Activated naive CD4-positive, alpha-beta T cell treated with anti-CD3 and anti-CD28 coated beads, Interleukin-2, amount 10 ng/mL, durations not matched to agents 7 days and 5 days (primary cell): ENCODE measurements around the gene ILDR2.
A peak's percentile ranks its signal among the peaks of the same experiment; 100 is the strongest.
"Not testable (repeated sequence)": the region's sequence is repeated elsewhere in the genome, so short reads cannot be mapped to it uniquely, and the experiment has no call there.

Experiments
- CTCF ChIA-PET: fragments of 350-600 bp; sonication (Branson Sonifier 250); formaldehyde crosslinking; loops from one replicate; lab custom pipeline; 2021; ENCODE audit warnings: antibody characterized with exemption; lab: Charles Lee
- DNase-seq: peaks from one replicate; pipeline ENCODE4 v3.0.0-alpha.2; 2020
- H3K27ac Mint-ChIP-seq: one replicate; pipeline ENCODE4 v1.8.0; 2021; ENCODE audit warnings: mild to moderate bottlenecking, moderate library complexity, mixed read lengths
- H3K27me3 Mint-ChIP-seq: one replicate; pipeline ENCODE4 v1.8.0; 2021; ENCODE audit warnings: mild to moderate bottlenecking, mixed read lengths
- H3K36me3 Mint-ChIP-seq: one replicate; pipeline ENCODE4 v1.8.0; 2021; ENCODE audit warnings: mixed read lengths
- H3K4me1 Mint-ChIP-seq: one replicate; pipeline ENCODE4 v1.8.0; 2021; ENCODE audit warnings: mixed read lengths
- H3K4me3 Mint-ChIP-seq: one replicate; pipeline ENCODE4 v1.8.0; 2021; ENCODE audit warnings: mild to moderate bottlenecking, moderate library complexity, mixed read lengths
- H3K9me3 Mint-ChIP-seq: one replicate; pipeline ENCODE4 v1.8.0; 2021; ENCODE audit warnings: mixed read lengths

The ILDR2 gene

GRCh38 chr1:166878173-166878917, 97.0 kb downstream of the ILDR2 start:
- DNase-seq, H3K27ac Mint-ChIP-seq, H3K4me3 Mint-ChIP-seq, H3K36me3 Mint-ChIP-seq, H3K9me3 Mint-ChIP-seq: not testable (repeated sequence)
- Mint-ChIP-seq H3K27me3 (peaks cover 17% of the 10 kb centered on the region), H3K4me1 (peaks cover 38% of the 10 kb centered on the region)
- CTCF ChIA-PET = interaction anchor here (2.7 to 9.8 kb wide), 2 partner anchors 31 to 182 kb away, joined by 15 to 146 read pairs; no protein-coding TSS in a partner anchor

DNA sequence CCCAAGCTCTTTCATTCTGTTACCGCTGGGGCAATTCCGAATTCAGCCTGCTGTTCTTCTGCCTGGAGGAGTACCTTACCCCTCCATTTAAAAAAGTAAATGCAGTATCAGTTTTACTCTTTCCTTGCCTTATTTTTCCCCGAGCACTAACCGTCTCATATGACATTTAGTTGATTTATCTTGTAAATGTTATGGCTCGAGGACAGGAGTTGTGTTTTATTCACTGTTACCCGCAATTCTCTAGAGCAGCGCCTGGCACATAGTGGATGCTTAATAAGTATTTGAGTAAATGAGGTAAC, 98.9 kb downstream of the ILDR2 start:
- peaks cover 6% of the 10 kb centered on the region for H3K27me3 Mint-ChIP-seq

DNA sequence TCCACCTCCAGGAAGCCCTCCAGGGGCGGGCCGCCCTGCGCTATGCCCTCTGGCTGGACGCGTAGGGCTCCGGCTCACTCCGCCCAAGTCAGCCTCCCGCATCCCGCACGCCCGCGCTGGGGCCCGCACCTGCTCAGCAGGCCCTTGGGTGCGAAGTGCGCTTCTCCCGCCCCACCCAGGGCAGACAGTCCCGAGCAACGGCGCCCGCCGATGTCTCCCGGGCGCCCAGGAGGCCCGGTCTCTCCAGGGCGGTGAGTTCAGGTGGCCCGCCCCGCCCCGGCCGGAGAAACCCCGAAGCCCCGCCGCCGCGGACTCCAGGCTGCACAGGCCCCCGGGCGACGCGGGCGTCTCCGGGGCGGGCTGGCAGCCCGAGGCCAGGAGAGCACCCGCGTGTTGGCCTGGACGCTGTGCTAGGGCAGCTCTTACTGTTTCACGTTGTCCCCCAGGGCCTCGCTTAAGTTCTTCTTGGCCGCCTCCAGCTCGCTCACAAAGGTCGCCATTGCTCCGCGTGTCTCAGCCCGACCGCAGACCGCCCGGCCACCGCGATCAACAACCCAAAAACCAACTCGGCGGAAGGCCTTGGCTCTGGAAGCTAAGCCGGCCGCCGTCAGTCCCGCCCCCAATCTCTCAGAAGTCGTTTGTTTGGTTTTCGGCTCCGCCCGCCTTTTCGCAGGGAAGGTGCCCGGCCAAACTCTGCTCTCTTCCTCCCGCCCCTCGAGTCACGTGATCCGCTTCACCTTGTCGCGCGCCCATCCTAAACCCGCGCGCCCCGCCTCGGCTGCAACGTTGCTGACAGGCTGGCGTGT, 99.4 kb downstream of the ILDR2 start, which contains the start of gene TADA1:
Gene TADA1, minus strand, starts transcription at position 531 of the 806 bp plus-strand sequence. Its CDS starts 31 bp downstream, at position 500.
- peak; percentile 99 for DNase-seq
- Mint-ChIP-seq H3K4me3 (peak within 1 kb of the TSS; percentile 97), H3K4me1 (peaks cover 55% of the 10 kb centered on the region), H3K36me3 (peaks cover 18% of the 10 kb centered on the region), H3K9me3 (no peaks in the 10 kb centered on the region), H3K27ac (peak within 1 kb of the TSS; percentile 99), H3K27me3 (peaks cover 6% of the 10 kb centered on the region)
- CTCF ChIA-PET = interaction anchor here (0.7 to 1.8 kb wide), 5 partner anchors 9 to 386 kb away, joined by 3 to 11 read pairs (median 3); partner anchors contain the start of gene POGK

More for the DNA sequence above, 98.9 kb downstream of the ILDR2 start:
- H3K4me3 Mint-ChIP-seq = peak overlapping the region; percentile 97
- no peaks in the 10 kb centered on the region for H3K9me3 Mint-ChIP-seq
- H3K36me3 Mint-ChIP-seq = peaks cover 18% of the 10 kb centered on the region
- peak overlapping the region; percentile 99 for H3K27ac Mint-ChIP-seq
- no peak for DNase-seq
- peaks cover 49% of the 10 kb centered on the region for H3K4me1 Mint-ChIP-seq
- CTCF ChIA-PET = interaction anchor here (0.7 to 1.8 kb wide), 5 partner anchors 8 to 387 kb away, joined by 3 to 11 read pairs (median 3); partner anchors contain the start of gene POGK

DNA sequence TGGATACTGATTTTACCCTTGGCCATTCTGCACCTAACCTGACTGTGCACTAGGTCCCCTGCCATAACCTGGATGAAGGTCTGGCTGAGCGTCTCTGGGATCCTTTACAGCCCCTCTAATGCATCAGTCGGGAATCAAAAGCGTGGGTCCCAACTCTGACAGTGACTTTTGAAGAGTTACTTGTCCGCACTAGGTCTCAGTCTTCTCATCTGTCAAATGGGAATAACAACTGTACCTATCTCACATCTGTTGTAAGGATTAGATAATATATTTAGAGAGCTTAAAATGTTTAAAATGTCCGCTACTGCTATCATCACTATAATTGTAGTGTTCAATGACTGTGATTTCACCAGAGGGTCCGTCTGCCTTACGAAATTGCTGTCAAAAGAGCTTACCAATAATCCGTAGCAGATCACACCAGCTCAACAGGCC, 100.0 kb downstream of the ILDR2 start:
- Mint-ChIP-seq H3K9me3 (no peaks in the 10 kb centered on the region), H3K4me3 (peak overlapping the region; percentile 97), H3K27ac (peak overlapping the region; percentile 82), H3K36me3 (peaks cover 18% of the 10 kb centered on the region), H3K4me1 (peaks cover 55% of the 10 kb centered on the region), H3K27me3 (peaks cover 6% of the 10 kb centered on the region)
- DNase-seq = no peak
- CTCF ChIA-PET = no interaction called here

DNA sequence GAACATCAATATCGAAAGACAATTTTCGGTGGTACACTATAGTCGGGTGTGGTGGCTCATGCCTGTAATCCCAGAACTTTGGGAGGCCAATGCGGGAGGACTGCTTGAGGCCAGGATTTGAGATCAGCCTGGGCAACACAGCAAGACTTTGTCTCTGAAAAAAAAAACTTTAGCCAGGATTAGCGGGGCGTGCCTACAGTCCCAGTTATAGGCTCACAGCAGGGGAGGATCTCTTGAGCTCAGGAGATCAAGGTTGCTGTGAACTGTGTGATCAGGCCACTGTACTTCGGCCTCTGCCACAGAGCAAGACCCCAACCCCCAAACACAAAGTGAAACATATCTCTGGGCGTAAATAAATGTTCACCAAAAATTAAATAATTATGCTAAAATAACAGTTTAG, 100.9 kb downstream of the ILDR2 start:
- H3K27me3 Mint-ChIP-seq = peaks cover 6% of the 10 kb centered on the region
- peaks cover 63% of the 10 kb centered on the region for H3K4me1 Mint-ChIP-seq
- H3K27ac Mint-ChIP-seq = no peak overlapping the region
- peaks cover 21% of the 10 kb centered on the region for H3K36me3 Mint-ChIP-seq
- H3K4me3 Mint-ChIP-seq = peak overlapping the region; percentile 31
- CTCF ChIA-PET = no interaction called here
- DNase-seq = no peak
- no peaks in the 10 kb centered on the region for H3K9me3 Mint-ChIP-seq

- Mint-ChIP-seq H3K9me3 (no peaks in the 10 kb centered on the region), H3K36me3 (peaks cover 26% of the 10 kb centered on the region), H3K27me3 (no peaks in the 10 kb centered on the region), H3K4me1 (peaks cover 52% of the 10 kb centered on the region), H3K4me3 (no peak overlapping the region), H3K27ac (no peak overlapping the region)
- CTCF ChIA-PET = interaction anchor here (1.7 kb wide), 1 partner anchor 189 kb away, joined by 8 read pairs; no protein-coding TSS in a partner anchor
- no peak for DNase-seq
Measured at GRCh38 chr1:166870584-166870983, 104.8 kb downstream of the ILDR2 start.

- H3K4me3 Mint-ChIP-seq = no peak overlapping the region
- H3K4me1 Mint-ChIP-seq = peaks cover 42% of the 10 kb centered on the region
- peaks cover 28% of the 10 kb centered on the region for H3K36me3 Mint-ChIP-seq
- H3K27me3 Mint-ChIP-seq = no peaks in the 10 kb centered on the region
- no peak for DNase-seq
- CTCF ChIA-PET = interaction anchor here (0.7 to 1.0 kb wide), 4 partner anchors 31 to 1382 kb away, joined by 3 to 5 read pairs (median 3); partner anchors contain the start of gene POGK
- H3K27ac Mint-ChIP-seq = peak overlapping the region; percentile 15
- no peaks in the 10 kb centered on the region for H3K9me3 Mint-ChIP-seq
Measured at GRCh38 chr1:166869318-166870099, 105.8 kb downstream of the ILDR2 start.

DNA sequence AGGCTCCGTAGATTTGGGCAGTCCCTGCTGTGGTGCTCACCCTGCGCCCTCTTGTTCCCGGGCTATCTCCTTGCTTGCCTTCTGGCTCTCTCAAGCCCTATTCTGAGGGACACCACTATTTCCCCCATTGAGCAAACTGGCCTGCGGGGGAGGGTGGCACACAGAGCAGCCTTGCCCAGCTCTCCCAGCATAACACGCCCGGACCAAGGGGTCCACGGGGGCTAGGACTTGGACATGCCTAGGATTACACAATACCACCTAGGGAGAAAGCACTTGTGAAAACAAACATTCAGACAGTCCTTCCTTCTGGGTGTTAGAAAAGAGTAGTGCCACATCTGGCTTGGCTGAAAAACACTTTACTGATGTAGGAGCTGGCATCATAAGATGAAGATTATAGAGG, 106.7 kb downstream of the ILDR2 start:
- no peaks in the 10 kb centered on the region for H3K9me3 Mint-ChIP-seq
- no peak overlapping the region for H3K4me3 Mint-ChIP-seq
- H3K36me3 Mint-ChIP-seq = peaks cover 31% of the 10 kb centered on the region
- no peak overlapping the region for H3K27ac Mint-ChIP-seq
- no peak for DNase-seq
- CTCF ChIA-PET = interaction anchor here (1.0 kb wide), 1 partner anchor 30 kb away, joined by 5 read pairs; the partner anchor contains the start of gene POGK
- peaks cover 35% of the 10 kb centered on the region for H3K4me1 Mint-ChIP-seq
- H3K27me3 Mint-ChIP-seq = no peaks in the 10 kb centered on the region

GRCh38 chr1:166865926-166866325, 109.4 kb downstream of the ILDR2 start:
- CTCF ChIA-PET = no interaction called here
- H3K9me3 Mint-ChIP-seq = no peaks in the 10 kb centered on the region
- H3K36me3 Mint-ChIP-seq = peaks cover 41% of the 10 kb centered on the region
- H3K4me3 Mint-ChIP-seq = no peak overlapping the region
- no peak overlapping the region for H3K27ac Mint-ChIP-seq
- H3K4me1 Mint-ChIP-seq = peaks cover 15% of the 10 kb centered on the region
- H3K27me3 Mint-ChIP-seq = no peaks in the 10 kb centered on the region
- no peak for DNase-seq

- Mint-ChIP-seq H3K4me3 (no peak overlapping the region), H3K27me3 (no peaks in the 10 kb centered on the region), H3K4me1 (no peaks in the 10 kb centered on the region), H3K36me3 (peaks cover 56% of the 10 kb centered on the region), H3K27ac (no peak overlapping the region), H3K9me3 (no peaks in the 10 kb centered on the region)
- CTCF ChIA-PET = no interaction called here
- no peak for DNase-seq
Measured at GRCh38 chr1:166859597-166859996, 115.7 kb downstream of the ILDR2 start.

- Mint-ChIP-seq H3K36me3 (peaks cover 60% of the 10 kb centered on the region), H3K4me1 (no peaks in the 10 kb centered on the region), H3K27ac (peak overlapping the region; percentile 3), H3K9me3 (no peaks in the 10 kb centered on the region), H3K27me3 (no peaks in the 10 kb centered on the region), H3K4me3 (no peak overlapping the region)
- CTCF ChIA-PET = interaction anchor here (1.4 kb wide), 1 partner anchor 200 kb away, joined by 3 read pairs; no protein-coding TSS in a partner anchor
- no peak for DNase-seq
Measured at GRCh38 chr1:166858726-166859419, 116.5 kb downstream of the ILDR2 start.
